ENCODE results near the gene KCNH6.

The KCNH6 gene

DNA sequence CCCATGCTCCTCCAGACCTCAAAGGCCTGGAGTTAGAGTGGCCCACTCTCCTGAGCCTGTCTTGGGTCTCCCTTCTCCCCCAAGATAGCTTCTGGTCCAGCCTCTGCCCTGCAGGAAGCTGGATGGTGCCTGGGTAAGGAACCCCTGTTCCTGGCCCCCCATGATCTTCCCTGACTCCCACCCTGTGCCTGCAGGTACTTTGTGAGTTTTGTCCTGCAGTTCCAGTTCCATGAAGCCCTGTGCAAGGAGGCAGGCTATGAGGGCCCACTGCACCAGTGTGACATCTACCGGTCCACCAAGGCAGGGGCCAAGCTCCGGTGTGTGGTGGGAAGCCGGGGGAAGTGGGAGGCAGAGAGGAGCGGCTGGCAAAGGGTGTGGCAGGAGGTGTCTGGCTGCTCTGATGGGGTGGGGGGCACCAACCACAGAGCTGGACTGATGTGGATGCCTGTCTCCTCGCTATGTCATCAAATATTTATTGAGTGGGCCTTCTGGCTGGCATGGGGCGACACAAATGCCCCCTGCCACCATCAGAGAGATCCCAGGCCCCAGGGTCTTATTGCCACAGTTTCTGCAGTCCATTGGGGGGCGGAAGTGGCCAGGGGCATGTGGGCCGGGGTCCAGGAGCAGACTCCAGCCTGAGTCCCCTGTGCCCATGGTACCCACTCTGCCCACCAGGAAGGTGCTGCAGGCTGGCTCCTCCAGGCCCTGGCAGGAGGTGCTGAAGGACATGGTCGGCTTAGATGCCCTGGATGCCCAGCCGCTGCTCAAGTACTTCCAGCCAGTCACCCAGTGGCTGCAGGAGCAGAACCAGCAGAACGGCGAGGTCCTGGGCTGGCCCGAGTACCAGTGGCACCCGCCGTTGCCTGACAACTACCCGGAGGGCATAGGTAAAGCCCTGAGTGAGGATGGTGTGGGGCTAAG lies 39.2 kb upstream of the KCNH6 start:
- no peaks in the 10 kb centered on the region for H3K36me3 Mint-ChIP-seq (ENCODE audit: low read depth)
- H3K4me3 Mint-ChIP-seq = no peak overlapping the region
- H3K27ac Mint-ChIP-seq = no peak overlapping the region
- H3K9me3 Mint-ChIP-seq = no peaks in the 10 kb centered on the region
- H3K4me1 Mint-ChIP-seq = no peaks in the 10 kb centered on the region
- peaks cover 46% of the 10 kb centered on the region for H3K27me3 Mint-ChIP-seq (ENCODE audit: low read depth)
- TF ChIP-seq, protein P1, sequence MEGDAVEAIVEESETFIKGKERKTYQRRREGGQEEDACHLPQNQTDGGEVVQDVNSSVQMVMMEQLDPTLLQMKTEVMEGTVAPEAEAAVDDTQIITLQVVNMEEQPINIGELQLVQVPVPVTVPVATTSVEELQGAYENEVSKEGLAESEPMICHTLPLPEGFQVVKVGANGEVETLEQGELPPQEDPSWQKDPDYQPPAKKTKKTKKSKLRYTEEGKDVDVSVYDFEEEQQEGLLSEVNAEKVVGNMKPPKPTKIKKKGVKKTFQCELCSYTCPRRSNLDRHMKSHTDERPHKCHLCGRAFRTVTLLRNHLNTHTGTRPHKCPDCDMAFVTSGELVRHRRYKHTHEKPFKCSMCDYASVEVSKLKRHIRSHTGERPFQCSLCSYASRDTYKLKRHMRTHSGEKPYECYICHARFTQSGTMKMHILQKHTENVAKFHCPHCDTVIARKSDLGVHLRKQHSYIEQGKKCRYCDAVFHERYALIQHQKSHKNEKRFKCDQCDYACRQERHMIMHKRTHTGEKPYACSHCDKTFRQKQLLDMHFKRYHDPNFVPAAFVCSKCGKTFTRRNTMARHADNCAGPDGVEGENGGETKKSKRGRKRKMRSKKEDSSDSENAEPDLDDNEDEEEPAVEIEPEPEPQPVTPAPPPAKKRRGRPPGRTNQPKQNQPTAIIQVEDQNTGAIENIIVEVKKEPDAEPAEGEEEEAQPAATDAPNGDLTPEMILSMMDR (IDR thresholded peaks at IDR 0.05; ENCODE audit: unreplicated experiment in 3 of 3) = no peak

DNA sequence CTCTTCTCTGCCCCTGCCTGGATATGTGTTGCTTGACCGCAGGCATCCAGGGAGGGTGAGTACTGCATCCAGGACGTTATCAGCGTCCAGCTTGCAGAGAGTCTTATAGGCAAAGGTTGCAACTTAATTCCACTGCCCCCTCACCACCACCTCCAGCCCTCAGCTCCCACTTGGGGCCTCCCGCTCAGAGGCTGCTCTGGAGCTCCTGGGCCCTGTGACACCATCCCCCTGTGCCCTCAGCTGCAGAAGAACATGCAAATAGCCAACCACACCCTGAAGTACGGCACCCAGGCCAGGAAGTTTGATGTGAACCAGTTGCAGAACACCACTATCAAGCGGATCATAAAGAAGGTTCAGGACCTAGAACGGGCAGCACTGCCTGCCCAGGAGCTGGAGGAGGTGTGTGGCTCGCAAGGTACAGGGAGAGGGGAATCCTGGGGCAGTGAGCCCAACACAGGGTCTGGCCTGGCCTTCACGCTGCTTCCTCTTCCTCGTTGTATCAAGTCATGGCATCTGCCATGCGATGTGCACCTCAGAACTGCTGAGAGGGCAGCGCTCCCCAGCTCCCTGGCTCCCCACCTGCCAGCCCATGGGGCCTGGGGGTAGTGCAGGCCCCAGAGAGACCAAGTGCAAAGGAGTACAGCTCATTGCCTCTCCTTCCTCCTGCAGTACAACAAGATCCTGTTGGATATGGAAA lies 36.7 kb upstream of the KCNH6 start:
- Mint-ChIP-seq H3K36me3 (ENCODE audit: low read depth) (no peaks in the 10 kb centered on the region), H3K27me3 (ENCODE audit: low read depth) (peaks cover 36% of the 10 kb centered on the region), H3K4me3 (no peak overlapping the region), H3K4me1 (no peaks in the 10 kb centered on the region), H3K27ac (no peak overlapping the region), H3K9me3 (no peaks in the 10 kb centered on the region)
- TF ChIP-seq, protein P1 (IDR thresholded peaks at IDR 0.05; ENCODE audit: unreplicated experiment in 3 of 3) = no peak

DNA sequence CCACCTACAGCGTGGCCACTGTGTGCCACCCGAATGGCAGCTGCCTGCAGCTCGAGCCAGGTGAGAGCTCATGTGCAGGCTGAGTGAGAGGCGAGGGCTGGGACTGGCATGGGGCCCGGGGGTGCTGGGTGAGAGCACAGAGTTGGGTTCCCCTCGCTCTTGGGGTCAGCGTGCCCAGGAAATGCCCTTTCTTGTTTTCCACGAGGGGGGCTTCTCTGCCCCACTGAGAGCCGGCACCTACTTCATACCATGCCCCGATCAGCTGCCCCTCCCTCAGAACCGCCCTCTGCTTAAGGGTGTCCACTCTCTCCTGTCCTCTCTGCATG lies 36.2 kb upstream of the KCNH6 start:
- TF ChIP-seq, protein P1 (IDR thresholded peaks at IDR 0.05; ENCODE audit: unreplicated experiment in 3 of 3) = no peak
- Mint-ChIP-seq H3K27me3 (ENCODE audit: low read depth) (peaks cover 36% of the 10 kb centered on the region), H3K36me3 (ENCODE audit: low read depth) (no peaks in the 10 kb centered on the region), H3K27ac (no peak overlapping the region), H3K9me3 (no peaks in the 10 kb centered on the region), H3K4me1 (no peaks in the 10 kb centered on the region), H3K4me3 (no peak overlapping the region)

DNA sequence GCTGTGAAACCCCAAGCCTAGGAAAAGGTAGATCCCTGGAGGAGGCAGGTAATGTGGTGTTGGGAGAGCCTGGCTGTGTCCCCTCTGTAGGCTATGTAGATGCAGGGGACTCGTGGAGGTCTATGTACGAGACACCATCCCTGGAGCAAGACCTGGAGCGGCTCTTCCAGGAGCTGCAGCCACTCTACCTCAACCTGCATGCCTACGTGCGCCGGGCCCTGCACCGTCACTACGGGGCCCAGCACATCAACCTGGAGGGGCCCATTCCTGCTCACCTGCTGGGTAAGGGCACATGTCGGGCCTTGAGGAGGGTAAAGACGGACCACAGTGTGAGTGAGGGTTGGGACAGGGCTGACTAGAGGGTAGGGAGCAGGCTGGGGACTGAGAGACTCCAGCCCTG lies 34.3 kb upstream of the KCNH6 start:
- Mint-ChIP-seq H3K4me3 (no peak overlapping the region), H3K4me1 (no peaks in the 10 kb centered on the region), H3K27me3 (ENCODE audit: low read depth) (peaks cover 29% of the 10 kb centered on the region), H3K36me3 (ENCODE audit: low read depth) (no peaks in the 10 kb centered on the region), H3K9me3 (no peaks in the 10 kb centered on the region), H3K27ac (no peak overlapping the region)
- TF ChIP-seq, protein P1 (IDR thresholded peaks at IDR 0.05; ENCODE audit: unreplicated experiment in 3 of 3) = no peak

DNA sequence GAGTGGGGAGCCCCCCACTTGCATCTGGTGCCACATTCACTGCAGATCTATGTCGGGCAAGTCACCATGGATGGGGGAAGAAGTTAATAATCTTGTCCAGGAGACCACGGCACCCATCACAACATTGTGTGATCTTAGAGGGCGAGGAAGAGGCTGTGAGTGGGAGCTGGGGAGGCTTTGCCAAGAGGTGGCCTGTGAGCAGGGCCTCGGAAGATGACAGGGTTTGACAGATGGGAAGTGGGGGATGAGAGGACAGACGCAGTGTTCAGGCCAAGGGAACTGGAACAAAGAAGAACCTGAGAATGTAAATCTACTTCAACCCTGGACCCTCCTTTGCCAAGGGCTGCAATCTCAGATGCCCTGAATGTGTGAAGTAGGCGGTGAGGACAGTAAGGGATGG lies 33.9 kb upstream of the KCNH6 start:
- H3K4me3 Mint-ChIP-seq = no peak overlapping the region
- no peak overlapping the region for H3K27ac Mint-ChIP-seq
- TF ChIP-seq, protein P1 (IDR thresholded peaks at IDR 0.05; ENCODE audit: unreplicated experiment in 3 of 3) = no peak
- no peaks in the 10 kb centered on the region for H3K36me3 Mint-ChIP-seq (ENCODE audit: low read depth)
- H3K4me1 Mint-ChIP-seq = no peaks in the 10 kb centered on the region
- H3K27me3 Mint-ChIP-seq (ENCODE audit: low read depth) = peaks cover 30% of the 10 kb centered on the region
- H3K9me3 Mint-ChIP-seq = no peaks in the 10 kb centered on the region
